B cell (primary cell): ENCODE data around the gene PCOLCE2. TPM values are rescaled to one million over a fixed set of nuclear protein-coding genes. Genes with fewer than 3 reads are reported as not detected.

Experiments
- ATAC-seq: fragments of 200-7000 bp; cut with Tn5 transposase; one replicate; pipeline ENCODE4 v1.10.0; 2021; ENCODE audit warnings: low read depth, mild to moderate bottlenecking, moderate number of reproducible peaks, moderate library complexity
- CTCF ChIA-PET: fragments of 350-600 bp; sonication (Branson Sonifier 250); formaldehyde crosslinking; loops from one replicate; lab custom pipeline; 2021; ENCODE audit warnings: antibody characterized with exemption, inconsistent platforms; lab: Charles Lee
- POLR2A ChIA-PET: fragments of 350-600 bp; sonication (Branson Sonifier 250); formaldehyde crosslinking; loops from one replicate; lab custom pipeline; 2021; ENCODE audit warnings: antibody characterized with exemption; lab: Charles Lee
- DNase-seq: peaks from one replicate; pipeline ENCODE4 v3.0.0; 2013
- H2AFZ ChIP-seq: 2 replicates; pipeline ENCODE4 v1.6.1; 2012; ENCODE audit warnings: mild to moderate bottlenecking, low read depth, low read length; ENCODE audit not compliant: insufficient read depth, poor library complexity, severe bottlenecking
- H3K27ac ChIP-seq, 2 donors: 1 replicate in 1 of 2; 2 replicates in 1 of 2; pipeline ENCODE4 v1.5.1; 2012 to 2013; ENCODE audit warnings: low read length in 2 of 2, mild to moderate bottlenecking in 2 of 2, moderate library complexity in 1 of 2
- H3K27me3 ChIP-seq, 4 experiments: fragments of 200-600 bp in 1 of 4; sonication (generic) in 1 of 4; replicated peaks in 1 of 4; 1 replicate in 2 of 4; 2 replicates in 2 of 4; pipeline versions ENCODE4 v1.6.1 to v1.7.0; 2013 to 2016; ENCODE audit warnings: low read length in 3 of 4, mild to moderate bottlenecking in 2 of 4, mixed read lengths in 1 of 4, moderate library complexity in 1 of 4; ENCODE audit not compliant: insufficient read depth in 4 of 4, control insufficient read depth in 3 of 4; ENCODE audit errors: control extremely low read depth in 1 of 4
- H3K36me3 ChIP-seq, 2 experiments: replicated peaks in 1 of 2; 1 replicate in 1 of 2; 2 replicates in 1 of 2; pipeline versions ENCODE4 v1.6.1 to v1.7.1; 2013; ENCODE audit warnings: low read length in 1 of 2; ENCODE audit not compliant: insufficient read depth in 2 of 2, control insufficient read depth in 1 of 2; ENCODE audit errors: control extremely low read depth in 1 of 2, extremely low read depth in 1 of 2
- H3K4me1 ChIP-seq, 2 donors: fragments of 200-600 bp in 1 of 2; sonication (generic) in 1 of 2; 1 replicate in 1 of 2; 2 replicates in 1 of 2; pipeline versions ENCODE4 v1.5.1 to v1.6.1; 2013 to 2017; ENCODE audit warnings: low read length in 2 of 2; ENCODE audit not compliant: control insufficient read depth in 2 of 2, insufficient read depth in 2 of 2
- H3K4me2 ChIP-seq: replicated peaks from 2 replicates; pipeline ENCODE3; 2012; ENCODE audit warnings: mild to moderate bottlenecking, low read depth, low read length; ENCODE audit not compliant: poor library complexity, severe bottlenecking
- H3K4me3 ChIP-seq, 5 experiments: fragments of 200-600 bp in 1 of 5; sonication (generic) in 1 of 5; 1 replicate in 3 of 5; 2 replicates in 2 of 5; pipeline versions ENCODE4 v1.5.1 to v1.7.0; 2011 to 2016; ENCODE audit warnings: low read length in 4 of 5, mild to moderate bottlenecking in 4 of 5, low read depth in 2 of 5, control low read depth in 1 of 5, moderate library complexity in 1 of 5; ENCODE audit not compliant: insufficient read depth in 1 of 5; ENCODE audit errors: control extremely low read depth in 1 of 5, extremely low read depth in 1 of 5
- H3K79me2 ChIP-seq: fragments of 200-600 bp; sonication (generic); one replicate; pipeline ENCODE4 v1.6.0; 2016; ENCODE audit warnings: low read length; ENCODE audit not compliant: control insufficient read depth, insufficient read depth
- H3K9ac ChIP-seq: fragments of 200-600 bp; sonication (generic); 2 replicates; pipeline ENCODE4 v1.6.1; 2017; ENCODE audit warnings: mild to moderate bottlenecking, low read length, moderate library complexity
- H3K9me3 ChIP-seq, 3 donors: one replicate each; pipeline versions ENCODE4 v1.6.1 to v1.7.1; 2013; ENCODE audit warnings: low read length in 2 of 3; ENCODE audit not compliant: control insufficient read depth in 2 of 3, insufficient read depth in 1 of 3; ENCODE audit errors: control extremely low read depth in 1 of 3
- H4K20me1 ChIP-seq: 2 replicates; pipeline ENCODE4 v1.6.0; 2012; ENCODE audit warnings: mild to moderate bottlenecking, low read length; ENCODE audit not compliant: insufficient read depth, control insufficient read depth, poor library complexity, severe bottlenecking
- H3K27ac Mint-ChIP-seq: one replicate; pipeline ENCODE4 v1.8.0; 2021; ENCODE audit warnings: mixed read lengths
- H3K27me3 Mint-ChIP-seq: one replicate; pipeline ENCODE4 v1.8.0; 2021; ENCODE audit warnings: mixed read lengths
- H3K4me1 Mint-ChIP-seq: one replicate; pipeline ENCODE4 v1.8.0; 2021; ENCODE audit warnings: mixed read lengths
- H3K4me3 Mint-ChIP-seq: one replicate; pipeline ENCODE4 v1.8.0; 2021; ENCODE audit warnings: mixed read lengths
- H3K9me3 Mint-ChIP-seq: one replicate; pipeline ENCODE4 v1.8.0; 2022; ENCODE audit warnings: mixed read lengths; ENCODE audit not compliant: insufficient read depth
- CTCF ChIP-seq: fragments of 200-600 bp; IDR thresholded peaks from one replicate; pipeline ENCODE4 v1.8.0; 2022; ENCODE audit warnings: antibody characterized with exemption, mild to moderate bottlenecking
- EZH2 ChIP-seq: IDR thresholded peaks from 2 replicates; pipeline ENCODE4 v1.6.1; 2012; ENCODE audit warnings: borderline replicate concordance, low read depth, mild to moderate bottlenecking, moderate library complexity, low read length; ENCODE audit not compliant: insufficient read depth, poor library complexity, severe bottlenecking
- WGBS: methylation state at CpG from one replicate; pipeline ENCODE4 v1.1.5; 2013; ENCODE audit warnings: missing lambda C conversion rate; ENCODE audit not compliant: insufficient coverage; 5-methylcytosine and 5-hydroxymethylcytosine counted together
- intact Hi-C: fragments of 100-400 bp; cut with micrococcal nuclease; formaldehyde crosslinking; loops from one replicate; pipeline ENCODE4 v1.10.0; 2022
- polyA plus RNA-seq: library from polyadenylated mRNA; depleted of rRNA; stranded (reverse); fragments of >200 nt; gene quantifications from 2 replicates; pipeline ENCODE4 v1.2.3, GENCODE V29; 2012
- total RNA-seq, 2 donors: library from RNA; stranded (reverse); fragments of 120-200 nt in 1 of 2; gene quantifications; 1 replicate in 1 of 2; 2 replicates in 1 of 2; pipeline versions ENCODE4 v1.2.3 to v1.2.4, GENCODE V29; 2013 to 2022

The PCOLCE2 gene
- total and polyA plus RNA-seq, 2 donors (not counting 1 experiment from before 2014, with no cell fraction given), result not detected

- H2AFZ ChIP-seq, result no peak overlapping the region
- intact Hi-C loops, result no loop called here
- H3K4me1 ChIP-seq, result no peaks in the 10 kb centered on the region
- Mint-ChIP-seq H3K27ac (no peak overlapping the region), H3K4me3 (no peak overlapping the region), H3K9me3 (no peaks in the 10 kb centered on the region), H3K27me3 (peaks cover 5% of the 10 kb centered on the region), H3K4me1 (no peaks in the 10 kb centered on the region)
- ATAC-seq, result no peak
- whole genome bisulfite sequencing, result 82% methylated on average over 2 of the region's 2 CpGs
- peaks cover 0 to 5% (median 0%) of the 10 kb centered on the region in 4 experiments for H3K27me3 ChIP-seq
- ChIA-PET CTCF (no interaction called here), POLR2A (no interaction called here)
- no peak overlapping the region for H3K9ac ChIP-seq
- H4K20me1 ChIP-seq, result no peaks in the 10 kb centered on the region
- H3K9me3 ChIP-seq, result no peaks in the 10 kb centered on the region
- H3K4me2 ChIP-seq, result no peak overlapping the region
- no peaks in the 10 kb centered on the region for H3K79me2 ChIP-seq
- no peak overlapping the region for H3K27ac ChIP-seq
- TF ChIP-seq EZH2, result no peak
- TF ChIP-seq CTCF, result no peak
- no peak for DNase-seq
- H3K4me3 ChIP-seq, result no peak overlapping the region
- no peaks in the 10 kb centered on the region for H3K36me3 ChIP-seq
Measured at GRCh38 chr3:142850395-142851023, 38.4 kb downstream of the PCOLCE2 start.

GRCh38 chr3:142849148-142849547 lies 39.7 kb downstream of the PCOLCE2 start:
- Mint-ChIP-seq H3K4me3 (no peak overlapping the region), H3K27ac (no peak overlapping the region), H3K4me1 (no peaks in the 10 kb centered on the region), H3K27me3 (peaks cover 5% of the 10 kb centered on the region), H3K9me3 (no peaks in the 10 kb centered on the region)
- DNase-seq, result no peak
- CTCF ChIA-PET, result no interaction called here
- Histone ChIP-seq H4K20me1 (no peaks in the 10 kb centered on the region), H3K79me2 (no peaks in the 10 kb centered on the region), H2AFZ (no peak overlapping the region), H3K4me2 (no peak overlapping the region), H3K9me3 (no peaks in the 10 kb centered on the region), H3K27ac (no peak overlapping the region), H3K27me3 (peaks cover 0 to 5% (median 0%) of the 10 kb centered on the region in 4 experiments), H3K36me3 (no peaks in the 10 kb centered on the region), H3K9ac (no peak overlapping the region), H3K4me1 (no peaks in the 10 kb centered on the region), H3K4me3 (no peak overlapping the region)
- no CpG with 5 or more reads among the region's 3 CpGs for WGBS
- ATAC-seq, result no peak
- no peak for TF ChIP-seq CTCF
- no peak for TF ChIP-seq EZH2
- intact Hi-C loops, result no loop called here
- POLR2A ChIA-PET, result no interaction called here
